B cell (primary cell): ENCODE measurements around the gene BHMT. TPM values are rescaled to one million over a fixed set of nuclear protein-coding genes. Genes with fewer than 3 reads are reported as not detected.
"Not testable (repeated sequence)": the region's sequence is repeated elsewhere in the genome, so short reads cannot be mapped to it uniquely, and the experiment has no call there.

Experiments used
- ATAC-seq: fragments of 200-7000 bp; cut with Tn5 transposase; one replicate; pipeline ENCODE4 v1.10.0; 2021; ENCODE audit warnings: low read depth, mild to moderate bottlenecking, moderate number of reproducible peaks, moderate library complexity
- CTCF ChIA-PET: fragments of 350-600 bp; sonication (Branson Sonifier 250); formaldehyde crosslinking; loops from one replicate; lab custom pipeline; 2021; ENCODE audit warnings: antibody characterized with exemption, inconsistent platforms; lab: Charles Lee
- POLR2A ChIA-PET: fragments of 350-600 bp; sonication (Branson Sonifier 250); formaldehyde crosslinking; loops from one replicate; lab custom pipeline; 2021; ENCODE audit warnings: antibody characterized with exemption; lab: Charles Lee
- DNase-seq: peaks from one replicate; pipeline ENCODE4 v3.0.0; 2013
- H2AFZ ChIP-seq: 2 replicates; pipeline ENCODE4 v1.6.1; 2012; ENCODE audit warnings: mild to moderate bottlenecking, low read depth, low read length; ENCODE audit not compliant: insufficient read depth, poor library complexity, severe bottlenecking
- H3K27ac ChIP-seq, 2 donors: 1 replicate in 1 of 2; 2 replicates in 1 of 2; pipeline ENCODE4 v1.5.1; 2012 to 2013; ENCODE audit warnings: low read length in 2 of 2, mild to moderate bottlenecking in 2 of 2, moderate library complexity in 1 of 2
- H3K27me3 ChIP-seq, 4 experiments: fragments of 200-600 bp in 1 of 4; sonication (generic) in 1 of 4; replicated peaks in 1 of 4; 1 replicate in 2 of 4; 2 replicates in 2 of 4; pipeline versions ENCODE4 v1.6.1 to v1.7.0; 2013 to 2016; ENCODE audit warnings: low read length in 3 of 4, mild to moderate bottlenecking in 2 of 4, mixed read lengths in 1 of 4, moderate library complexity in 1 of 4; ENCODE audit not compliant: insufficient read depth in 4 of 4, control insufficient read depth in 3 of 4; ENCODE audit errors: control extremely low read depth in 1 of 4
- H3K36me3 ChIP-seq, 2 experiments: replicated peaks in 1 of 2; 1 replicate in 1 of 2; 2 replicates in 1 of 2; pipeline versions ENCODE4 v1.6.1 to v1.7.1; 2013; ENCODE audit warnings: low read length in 1 of 2; ENCODE audit not compliant: insufficient read depth in 2 of 2, control insufficient read depth in 1 of 2; ENCODE audit errors: control extremely low read depth in 1 of 2, extremely low read depth in 1 of 2
- H3K4me1 ChIP-seq, 2 donors: fragments of 200-600 bp in 1 of 2; sonication (generic) in 1 of 2; 1 replicate in 1 of 2; 2 replicates in 1 of 2; pipeline versions ENCODE4 v1.5.1 to v1.6.1; 2013 to 2017; ENCODE audit warnings: low read length in 2 of 2; ENCODE audit not compliant: control insufficient read depth in 2 of 2, insufficient read depth in 2 of 2
- H3K4me2 ChIP-seq: replicated peaks from 2 replicates; pipeline ENCODE3; 2012; ENCODE audit warnings: mild to moderate bottlenecking, low read depth, low read length; ENCODE audit not compliant: poor library complexity, severe bottlenecking
- H3K4me3 ChIP-seq, 5 experiments: fragments of 200-600 bp in 1 of 5; sonication (generic) in 1 of 5; 1 replicate in 3 of 5; 2 replicates in 2 of 5; pipeline versions ENCODE4 v1.5.1 to v1.7.0; 2011 to 2016; ENCODE audit warnings: low read length in 4 of 5, mild to moderate bottlenecking in 4 of 5, low read depth in 2 of 5, control low read depth in 1 of 5, moderate library complexity in 1 of 5; ENCODE audit not compliant: insufficient read depth in 1 of 5; ENCODE audit errors: control extremely low read depth in 1 of 5, extremely low read depth in 1 of 5
- H3K79me2 ChIP-seq: fragments of 200-600 bp; sonication (generic); one replicate; pipeline ENCODE4 v1.6.0; 2016; ENCODE audit warnings: low read length; ENCODE audit not compliant: control insufficient read depth, insufficient read depth
- H3K9ac ChIP-seq: fragments of 200-600 bp; sonication (generic); 2 replicates; pipeline ENCODE4 v1.6.1; 2017; ENCODE audit warnings: mild to moderate bottlenecking, low read length, moderate library complexity
- H3K9me3 ChIP-seq, 3 donors: one replicate each; pipeline versions ENCODE4 v1.6.1 to v1.7.1; 2013; ENCODE audit warnings: low read length in 2 of 3; ENCODE audit not compliant: control insufficient read depth in 2 of 3, insufficient read depth in 1 of 3; ENCODE audit errors: control extremely low read depth in 1 of 3
- H4K20me1 ChIP-seq: 2 replicates; pipeline ENCODE4 v1.6.0; 2012; ENCODE audit warnings: mild to moderate bottlenecking, low read length; ENCODE audit not compliant: insufficient read depth, control insufficient read depth, poor library complexity, severe bottlenecking
- H3K27ac Mint-ChIP-seq: one replicate; pipeline ENCODE4 v1.8.0; 2021; ENCODE audit warnings: mixed read lengths
- H3K27me3 Mint-ChIP-seq: one replicate; pipeline ENCODE4 v1.8.0; 2021; ENCODE audit warnings: mixed read lengths
- H3K4me1 Mint-ChIP-seq: one replicate; pipeline ENCODE4 v1.8.0; 2021; ENCODE audit warnings: mixed read lengths
- H3K4me3 Mint-ChIP-seq: one replicate; pipeline ENCODE4 v1.8.0; 2021; ENCODE audit warnings: mixed read lengths
- H3K9me3 Mint-ChIP-seq: one replicate; pipeline ENCODE4 v1.8.0; 2022; ENCODE audit warnings: mixed read lengths; ENCODE audit not compliant: insufficient read depth
- CTCF ChIP-seq: fragments of 200-600 bp; IDR thresholded peaks from one replicate; pipeline ENCODE4 v1.8.0; 2022; ENCODE audit warnings: antibody characterized with exemption, mild to moderate bottlenecking
- EZH2 ChIP-seq: IDR thresholded peaks from 2 replicates; pipeline ENCODE4 v1.6.1; 2012; ENCODE audit warnings: borderline replicate concordance, low read depth, mild to moderate bottlenecking, moderate library complexity, low read length; ENCODE audit not compliant: insufficient read depth, poor library complexity, severe bottlenecking
- WGBS: methylation state at CpG from one replicate; pipeline ENCODE4 v1.1.5; 2013; ENCODE audit warnings: missing lambda C conversion rate; ENCODE audit not compliant: insufficient coverage; 5-methylcytosine and 5-hydroxymethylcytosine counted together
- intact Hi-C: fragments of 100-400 bp; cut with micrococcal nuclease; formaldehyde crosslinking; loops from one replicate; pipeline ENCODE4 v1.10.0; 2022
- polyA plus RNA-seq: library from polyadenylated mRNA; depleted of rRNA; stranded (reverse); fragments of >200 nt; gene quantifications from 2 replicates; pipeline ENCODE4 v1.2.3, GENCODE V29; 2012
- total RNA-seq, 2 donors: library from RNA; stranded (reverse); fragments of 120-200 nt in 1 of 2; gene quantifications; 1 replicate in 1 of 2; 2 replicates in 1 of 2; pipeline versions ENCODE4 v1.2.3 to v1.2.4, GENCODE V29; 2013 to 2022

Gene BHMT
- total and polyA plus RNA-seq, 2 donors (not counting 1 experiment from before 2014, with no cell fraction given), result not detected

DNA sequence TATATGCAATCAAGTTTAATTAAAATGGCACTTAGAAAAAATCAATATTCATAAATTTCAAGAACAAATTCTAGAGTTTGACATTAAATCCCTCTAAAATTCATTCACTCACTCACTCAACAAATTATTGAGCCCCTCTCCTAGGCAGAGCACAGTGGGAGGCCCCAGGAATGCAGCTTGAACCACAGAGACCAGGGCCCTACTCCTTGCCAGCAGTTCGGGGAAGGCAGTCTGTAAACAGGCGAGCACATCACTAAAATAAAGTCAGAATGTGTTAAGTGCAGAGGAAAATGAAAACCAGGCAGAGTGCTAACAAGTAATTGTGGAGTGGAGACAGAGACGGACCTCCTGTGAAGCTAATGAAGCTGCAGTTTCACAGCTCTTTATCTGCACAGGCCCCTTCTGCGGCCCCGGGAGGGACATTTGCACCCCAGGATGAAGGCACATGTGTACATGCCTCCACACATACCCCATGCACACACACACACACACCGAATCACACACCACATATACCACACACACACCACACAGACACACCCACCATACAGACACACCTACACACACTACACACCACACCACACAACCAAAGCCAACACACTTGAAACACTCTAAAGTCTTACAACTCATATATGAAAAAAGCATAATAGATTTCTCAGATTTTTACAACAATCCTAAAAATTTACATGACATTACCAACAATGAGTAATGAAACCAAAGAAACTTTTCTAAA, 40.5 kb downstream of the BHMT start:
- no peak for ATAC-seq
- H3K79me2 ChIP-seq, result no peaks in the 10 kb centered on the region
- no peak overlapping the region for H3K27ac ChIP-seq
- no peaks in the 10 kb centered on the region for H3K9me3 Mint-ChIP-seq
- H3K27ac Mint-ChIP-seq, result no peak overlapping the region
- no peak overlapping the region for H3K4me2 ChIP-seq
- DNase-seq, result no peak
- intact Hi-C loops, result no loop called here
- no peak overlapping the region for H3K9ac ChIP-seq
- TF ChIP-seq EZH2 (no peak), CTCF (no peak)
- no peak overlapping the region for H3K4me3 Mint-ChIP-seq
- H3K9me3 ChIP-seq, result no peaks in the 10 kb centered on the region
- H3K36me3 ChIP-seq, result no peaks in the 10 kb centered on the region
- no peaks in the 10 kb centered on the region for H3K4me1 Mint-ChIP-seq
- no peaks in the 10 kb centered on the region for H3K27me3 ChIP-seq
- H4K20me1 ChIP-seq, result no peaks in the 10 kb centered on the region
- H3K27me3 Mint-ChIP-seq, result peaks cover 13% of the 10 kb centered on the region
- WGBS, result 89% methylated on average over 5 of the region's 6 CpGs
- no peak overlapping the region for H2AFZ ChIP-seq
- POLR2A ChIA-PET, result no interaction called here
- H3K4me3 ChIP-seq, result no peak overlapping the region
- CTCF ChIA-PET, result no interaction called here
- no peaks in the 10 kb centered on the region for H3K4me1 ChIP-seq

DNA sequence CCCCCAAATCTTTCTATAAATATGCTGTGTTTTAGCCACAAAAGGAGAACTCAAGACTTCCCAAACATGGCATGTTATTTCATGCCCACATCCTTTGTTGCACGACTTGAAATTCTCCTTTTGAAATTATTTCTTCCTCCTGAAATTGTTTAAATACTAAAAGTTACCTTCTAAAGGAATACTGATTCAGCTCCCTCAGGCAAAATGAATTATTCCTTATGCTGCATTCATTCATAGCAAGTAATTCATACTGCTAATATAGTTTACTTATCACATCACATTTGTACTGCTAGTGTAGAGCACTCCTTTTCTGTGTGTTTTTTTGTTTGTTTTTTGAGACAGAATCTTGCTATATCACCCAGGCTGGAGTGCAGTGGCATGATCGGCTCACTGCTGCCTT, 45.7 kb downstream of the BHMT start:
- CTCF ChIA-PET, result interaction anchor here (1.3 to 1.7 kb wide), 2 partner anchors 23 to 25 kb away, joined by 3 to 5 read pairs; no protein-coding TSS in a partner anchor
- H3K9ac ChIP-seq, result no peak overlapping the region
- H4K20me1 ChIP-seq, result no peaks in the 10 kb centered on the region
- H3K9me3 Mint-ChIP-seq, result no peaks in the 10 kb centered on the region
- no peak overlapping the region for H3K27ac Mint-ChIP-seq
- H3K4me2 ChIP-seq, result no peak overlapping the region
- TF ChIP-seq EZH2, result no peak
- TF ChIP-seq CTCF, result no peak
- POLR2A ChIA-PET, result no interaction called here
- no peak overlapping the region for H2AFZ ChIP-seq
- H3K36me3 ChIP-seq, result no peaks in the 10 kb centered on the region
- ATAC-seq, result no peak
- intact Hi-C loops, result no loop called here
- DNase-seq, result no peak
- no peaks in the 10 kb centered on the region for H3K79me2 ChIP-seq
- H3K27me3 ChIP-seq, result no peaks in the 10 kb centered on the region
- H3K4me1 ChIP-seq, result no peaks in the 10 kb centered on the region
- no peaks in the 10 kb centered on the region for H3K9me3 ChIP-seq
- WGBS, result 0% methylated on average over 1 of the region's 2 CpGs
- peaks cover 13% of the 10 kb centered on the region for H3K27me3 Mint-ChIP-seq
- no peak overlapping the region for H3K4me3 Mint-ChIP-seq
- H3K4me1 Mint-ChIP-seq, result no peaks in the 10 kb centered on the region
- no peak overlapping the region for H3K4me3 ChIP-seq
- H3K27ac ChIP-seq, result no peak overlapping the region

- H3K9me3 Mint-ChIP-seq, ATAC-seq, H3K36me3 ChIP-seq, H3K4me3 Mint-ChIP-seq, H3K4me1 ChIP-seq, H3K27ac ChIP-seq, H3K27me3 ChIP-seq, H3K4me3 ChIP-seq, H3K4me2 ChIP-seq, H3K9me3 ChIP-seq, intact Hi-C loops, H3K27me3 Mint-ChIP-seq, H3K4me1 Mint-ChIP-seq, H3K79me2 ChIP-seq, DNase-seq, POLR2A ChIA-PET, H3K9ac ChIP-seq, H2AFZ ChIP-seq, H3K27ac Mint-ChIP-seq, H4K20me1 ChIP-seq: not testable (repeated sequence)
- 50% methylated on average over 2 of the region's 7 CpGs for WGBS
- CTCF ChIA-PET, result interaction anchor here (0.7 kb wide), 1 partner anchor 16 kb away, joined by 3 read pairs; no protein-coding TSS in a partner anchor
These were observed 50.0 kb downstream of the BHMT start for GRCh38 chr5:79161647-79162046.
